ENCODE results near the gene CARD10.

GRCh38 chr22:37549704-37550059 is 30.5 kb upstream of the CARD10 start:
- peak; percentile 42 for TF ChIP-seq CTCF (IDR thresholded peaks at IDR 0.05; ENCODE audit: low read depth, low read length, missing input control)
- TF ChIP-seq EGR1 (IDR thresholded peaks at IDR 0.05; ENCODE audit: low read depth in 2 of 2), result no peak
- no peak for TF ChIP-seq JUND (IDR thresholded peaks at IDR 0.05)
- TF ChIP-seq FOXA2 (IDR thresholded peaks at IDR 0.05), result peak; percentile 92
- no peak for TF ChIP-seq ATF3 (IDR thresholded peaks at IDR 0.05)
- TF ChIP-seq REST (IDR thresholded peaks at IDR 0.05), result no peak

All from liver (tissue), 3 donors.